Peyer's patch (tissue), 4 donors: Measurements from ENCODE around the gene OSR1. TPM values are rescaled to one million over a fixed set of nuclear protein-coding genes. Genes with fewer than 3 reads are reported as not detected.
A peak's percentile ranks its signal among the peaks of the same experiment; 100 is the strongest.

Experiments used
- DNase-seq, 3 donors: peaks; one replicate each; pipeline ENCODE4 v3.0.0-alpha.2; 2017 to 2019
- H3K27ac ChIP-seq, 4 donors: fragments of 200-600 bp; sonication (generic); one replicate each; pipeline ENCODE4 v1.5.1; 2016 to 2019
- H3K27me3 ChIP-seq, 2 donors: fragments of 200-600 bp; sonication (generic); one replicate each; pipeline ENCODE4 v1.5.1; 2019
- H3K36me3 ChIP-seq, 3 donors: fragments of 200-600 bp; sonication (generic); one replicate each; pipeline ENCODE4 v1.5.1; 2016 to 2019
- H3K4me1 ChIP-seq, 4 donors: fragments of 200-600 bp; sonication (generic); one replicate each; pipeline ENCODE4 v1.5.1; 2016 to 2019
- H3K4me3 ChIP-seq, 4 donors: fragments of 200-600 bp; sonication (generic); 1 replicate in 3 of 4; 2 replicates in 1 of 4; pipeline ENCODE4 v1.5.1; 2016 to 2019; ENCODE audit warnings: mild to moderate bottlenecking in 1 of 4
- H3K9me3 ChIP-seq, 4 donors: fragments of 200-600 bp; sonication (generic); one replicate each; pipeline ENCODE4 v1.5.1; 2016 to 2019; ENCODE audit warnings: mild to moderate bottlenecking in 1 of 4
- CTCF ChIP-seq, 6 experiments: fragments of 450-650 bp in 4 of 6; fragments of 200-600 bp in 2 of 6; sonication (generic) in 1 of 6; IDR thresholded peaks; one replicate each; pipeline ENCODE4 v1.5.1; 2017 to 2019; ENCODE audit warnings: antibody characterized with exemption in 6 of 6, mild to moderate bottlenecking in 3 of 6, moderate library complexity in 1 of 6
- POLR2A ChIP-seq, 2 donors: fragments of 450-650 bp; IDR thresholded peaks; one replicate each; pipeline ENCODE4 v1.5.1; 2017; ENCODE audit warnings: antibody characterized with exemption in 2 of 2, mild to moderate bottlenecking in 2 of 2, moderate library complexity in 2 of 2
- total RNA-seq, 4 donors: library from RNA; depleted of rRNA; stranded (reverse); fragments of >200 nt; gene quantifications; one replicate each; pipeline ENCODE4 v1.1.0, GENCODE V29; 2016

Gene OSR1
- total RNA-seq, 4 donors from 2014 or later = 3.9 to 14.9 (median 7.0) TPM

GRCh38 chr2:19359021-19359357, 566 bp upstream of the OSR1 start:
- DNase-seq = no peak
- Histone ChIP-seq H3K27me3 (peaks cover 3 to 19% of the 10 kb centered on the region in 2 donors), H3K27ac (peak overlapping the region in 3 of 4 donors; percentile 38 to 77 (median 48)), H3K4me3 (peak overlapping the region in 2 of 4 donors; percentile 48 to 63), H3K9me3 (no peaks in the 10 kb centered on the region), H3K36me3 (no peaks in the 10 kb centered on the region), H3K4me1 (peaks cover 0 to 28% (median 13%) of the 10 kb centered on the region in 4 donors)
- TF ChIP-seq POLR2A (IDR thresholded peaks at IDR 0.05) (no peak), CTCF (IDR thresholded peaks at IDR 0.05) (no peak)

GRCh38 chr2:19357402-19358241, 801 bp downstream of the OSR1 start:
- peak in 1 of 3 donors; percentile 52 for DNase-seq
- H3K4me1 ChIP-seq = peaks cover 0 to 28% (median 13%) of the 10 kb centered on the region in 4 donors
- TF ChIP-seq POLR2A (IDR thresholded peaks at IDR 0.05) = no peak
- TF ChIP-seq CTCF (IDR thresholded peaks at IDR 0.05) = no peak
- no peaks in the 10 kb centered on the region for H3K9me3 ChIP-seq
- H3K27ac ChIP-seq = peak overlapping the region in 1 of 4 donors; percentile 77
- no peaks in the 10 kb centered on the region for H3K36me3 ChIP-seq
- peak overlapping the region; percentile 13 to 63 (median 46) for H3K4me3 ChIP-seq
- peaks cover 3 to 25% of the 10 kb centered on the region in 2 donors for H3K27me3 ChIP-seq

- DNase-seq = no peak
- Histone ChIP-seq H3K9me3 (no peaks in the 10 kb centered on the region), H3K4me3 (peak overlapping the region; percentile 13 to 63 (median 46)), H3K27me3 (peaks cover 3 to 30% of the 10 kb centered on the region in 2 donors), H3K4me1 (peaks cover 0 to 32% (median 14%) of the 10 kb centered on the region in 4 donors), H3K27ac (peak overlapping the region in 1 of 4 donors; percentile 77), H3K36me3 (no peaks in the 10 kb centered on the region)
- TF ChIP-seq POLR2A (IDR thresholded peaks at IDR 0.05) (no peak), CTCF (IDR thresholded peaks at IDR 0.05) (no peak)
Measured at GRCh38 chr2:19356545-19357401, 1.6 kb downstream of the OSR1 start.

GRCh38 chr2:19355931-19356544, 2.4 kb downstream of the OSR1 start:
- Histone ChIP-seq H3K9me3 (no peaks in the 10 kb centered on the region), H3K27ac (peak overlapping the region in 1 of 4 donors; percentile 27), H3K27me3 (peaks cover 3 to 35% of the 10 kb centered on the region in 2 donors), H3K4me1 (peaks cover 0 to 34% (median 12%) of the 10 kb centered on the region in 4 donors), H3K4me3 (peak overlapping the region in 3 of 4 donors; percentile 2 to 63 (median 48)), H3K36me3 (no peaks in the 10 kb centered on the region)
- DNase-seq = no peak
- no peak for TF ChIP-seq CTCF (IDR thresholded peaks at IDR 0.05)
- no peak for TF ChIP-seq POLR2A (IDR thresholded peaks at IDR 0.05)

GRCh38 chr2:19355416-19355821, 3.0 kb downstream of the OSR1 start:
- DNase-seq = no peak
- peak overlapping the region in 1 of 4 donors; percentile 63 for H3K4me3 ChIP-seq
- peaks cover 3 to 32% of the 10 kb centered on the region in 2 donors for H3K27me3 ChIP-seq
- H3K4me1 ChIP-seq = peaks cover 0 to 39% (median 13%) of the 10 kb centered on the region in 4 donors
- H3K9me3 ChIP-seq = no peaks in the 10 kb centered on the region
- TF ChIP-seq POLR2A (IDR thresholded peaks at IDR 0.05) (no peak), CTCF (IDR thresholded peaks at IDR 0.05) (no peak)
- H3K27ac ChIP-seq = peak overlapping the region in 1 of 4 donors; percentile 27
- H3K36me3 ChIP-seq = no peaks in the 10 kb centered on the region
